GM19397 (cell line): ENCODE measurements around the gene GPR141.
A peak's percentile ranks its signal among the peaks of the same experiment; 100 is the strongest.
"Not testable (repeated sequence)": the region's sequence is repeated elsewhere in the genome, so short reads cannot be mapped to it uniquely, and the experiment has no call there.

Source experiments
- ATAC-seq: cut with Tn5 transposase; IDR thresholded peaks from one replicate; pipeline ENCODE4 v1.9.1; 2021; ENCODE audit warnings: mild to moderate bottlenecking, moderate library complexity; ENCODE audit not compliant: unreplicated experiment

GPR141 gene

DNA sequence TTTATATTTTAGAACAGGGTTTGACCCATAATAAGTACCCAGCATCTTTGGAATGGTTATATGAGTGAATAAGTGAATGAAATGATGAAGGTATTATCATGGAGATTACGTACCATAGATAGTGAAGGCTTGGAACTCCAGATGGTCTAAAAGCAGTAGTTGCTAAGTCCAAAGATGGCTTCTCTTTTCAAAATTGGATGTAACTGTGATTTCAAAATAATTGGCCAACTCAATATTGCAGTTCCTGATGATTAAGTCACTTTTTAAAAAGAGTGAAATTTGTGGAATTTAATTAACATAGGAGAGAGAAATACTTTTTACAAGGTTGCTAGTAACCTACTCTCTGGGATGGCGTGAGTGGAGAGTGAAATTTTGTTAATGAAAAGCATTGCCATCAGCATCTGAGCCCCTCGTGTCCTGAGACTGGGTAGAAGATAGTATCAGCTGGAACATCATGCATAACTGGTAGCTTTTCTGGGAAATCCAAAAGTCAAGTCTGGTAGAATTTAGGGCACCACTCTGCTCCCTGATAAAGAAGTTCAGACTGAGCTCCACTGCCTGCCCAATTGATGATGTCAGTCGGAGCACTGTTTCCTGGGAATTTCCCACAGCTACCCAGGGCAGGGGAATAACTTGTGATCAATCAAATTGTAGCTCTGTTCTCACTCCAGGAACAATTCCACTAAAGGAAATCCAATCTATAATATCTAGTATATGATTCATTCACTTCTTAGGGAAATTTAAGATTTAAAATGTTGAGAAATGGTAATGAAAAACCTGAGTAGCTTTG lies 3.2 kb downstream of the GPR141 start:
- no peak for ATAC-seq

GRCh38 chr7:37690206-37690605 lies 6.6 kb downstream of the GPR141 start:
- ATAC-seq, result no peak

DNA sequence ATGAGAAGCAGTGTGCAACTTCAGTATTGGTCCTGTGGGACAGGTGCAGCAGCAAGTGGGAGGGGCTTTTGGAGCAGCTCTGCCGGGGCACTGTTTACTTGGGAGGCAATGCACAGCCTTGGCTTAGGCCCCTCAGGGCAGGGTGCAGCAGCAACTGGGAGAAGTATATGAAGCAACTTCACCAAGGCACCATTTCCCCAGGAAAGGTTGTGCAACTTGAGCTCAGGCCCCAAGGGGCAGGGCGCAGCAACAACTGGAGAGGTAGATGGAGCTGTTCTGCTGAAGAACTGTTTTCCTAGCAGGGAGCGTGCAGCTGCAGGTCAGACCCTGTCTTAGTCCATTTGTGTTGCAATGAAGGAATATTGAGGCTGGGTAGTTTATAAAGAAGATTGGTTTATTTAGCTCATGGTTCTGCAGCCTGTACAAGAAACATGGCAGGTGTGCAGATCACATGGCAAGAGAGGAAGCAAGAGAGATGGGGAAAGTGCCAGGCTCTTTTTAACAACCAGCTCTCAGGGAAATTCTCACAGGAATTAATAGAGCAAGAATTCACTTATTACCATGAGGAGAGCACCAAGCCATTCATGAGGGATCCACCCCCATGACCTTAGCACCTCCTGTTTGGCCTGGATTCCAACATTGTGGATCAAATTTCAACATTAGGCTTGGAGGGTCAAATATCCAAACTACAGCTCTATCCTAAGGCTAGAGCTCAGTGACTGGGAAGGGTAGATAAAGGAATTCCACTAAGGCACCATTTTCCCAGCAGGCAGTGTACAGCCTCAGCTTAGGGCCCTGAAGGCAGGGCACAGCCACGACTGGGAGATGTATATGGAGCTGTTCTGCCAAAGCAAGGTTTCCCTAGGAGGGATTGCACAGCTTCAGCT lies 10.9 kb downstream of the GPR141 start:
- ATAC-seq, result no peak

DNA sequence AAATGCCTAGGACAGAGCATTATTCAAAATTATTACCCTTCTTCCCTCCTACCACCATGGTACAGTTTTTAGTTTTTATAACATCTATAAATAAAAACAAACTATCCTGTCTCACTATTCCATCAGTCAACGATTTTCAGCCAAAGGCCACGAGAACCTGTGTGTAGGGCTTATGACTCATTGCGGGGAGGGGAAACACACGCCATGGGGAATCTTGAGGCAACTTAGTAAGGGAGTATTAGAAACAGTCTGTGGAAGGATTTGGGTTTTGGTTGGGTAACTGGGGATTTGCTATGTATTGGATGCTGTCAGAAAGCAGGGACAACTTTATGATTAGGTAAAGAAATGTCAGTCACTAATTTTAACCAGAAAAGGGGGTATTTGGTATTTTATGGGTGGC lies 14.7 kb downstream of the GPR141 start:
- ATAC-seq, result no peak

- no peak for ATAC-seq
Observed at GRCh38 chr7:37698782-37699181, 15.2 kb downstream of the GPR141 start.

DNA sequence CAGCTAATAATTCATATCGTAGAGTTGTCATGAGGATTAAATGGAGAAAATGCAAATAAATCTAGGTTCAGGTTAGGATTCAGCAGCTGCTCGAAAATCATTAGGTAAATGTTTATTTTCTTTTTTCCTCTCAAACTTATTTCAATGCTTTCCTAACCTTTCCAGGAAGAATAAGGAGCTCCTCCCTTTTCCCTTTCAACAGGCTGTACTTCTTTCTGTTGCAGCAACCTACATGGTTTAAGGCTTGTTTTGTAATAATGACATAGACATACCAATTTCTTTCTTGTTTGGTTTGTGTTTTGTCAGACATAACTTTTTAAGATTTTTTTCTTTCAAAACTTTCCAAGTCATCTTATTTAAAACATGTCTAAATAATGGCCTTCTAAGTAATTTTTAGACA lies 18.2 kb downstream of the GPR141 start:
- no peak for ATAC-seq

- no peak for ATAC-seq
Observed at GRCh38 chr7:37703361-37703760, 19.8 kb downstream of the GPR141 start.

DNA sequence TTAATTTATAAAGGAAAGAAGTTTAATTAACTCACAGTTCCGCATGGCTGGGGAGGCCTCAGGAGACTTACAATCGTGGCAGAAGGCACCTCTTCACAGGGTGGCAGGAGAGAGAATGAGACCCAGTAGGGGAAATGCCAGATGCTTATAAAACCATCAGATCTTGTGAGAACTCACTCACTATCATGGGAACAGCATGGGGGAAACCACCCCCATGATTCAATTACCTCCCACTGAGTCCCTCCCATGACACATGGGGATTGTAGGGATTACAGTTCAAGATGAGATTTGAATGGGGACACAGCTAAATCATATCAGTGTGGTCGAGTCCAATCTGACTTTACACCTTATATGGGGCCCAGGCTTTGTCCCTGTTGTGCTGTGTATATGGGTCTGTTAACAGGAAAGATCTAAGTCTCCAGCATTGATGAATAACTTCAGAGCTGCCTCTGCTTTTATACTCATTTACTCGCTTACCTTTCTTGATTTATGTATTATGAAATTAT lies 20.8 kb downstream of the GPR141 start:
- ATAC-seq, result not testable (repeated sequence)

GRCh38 chr7:37705976-37706375 lies 22.4 kb downstream of the GPR141 start:
- ATAC-seq, result no peak

- ATAC-seq, result no peak
Observed at GRCh38 chr7:37706804-37707203, 23.2 kb downstream of the GPR141 start.

DNA sequence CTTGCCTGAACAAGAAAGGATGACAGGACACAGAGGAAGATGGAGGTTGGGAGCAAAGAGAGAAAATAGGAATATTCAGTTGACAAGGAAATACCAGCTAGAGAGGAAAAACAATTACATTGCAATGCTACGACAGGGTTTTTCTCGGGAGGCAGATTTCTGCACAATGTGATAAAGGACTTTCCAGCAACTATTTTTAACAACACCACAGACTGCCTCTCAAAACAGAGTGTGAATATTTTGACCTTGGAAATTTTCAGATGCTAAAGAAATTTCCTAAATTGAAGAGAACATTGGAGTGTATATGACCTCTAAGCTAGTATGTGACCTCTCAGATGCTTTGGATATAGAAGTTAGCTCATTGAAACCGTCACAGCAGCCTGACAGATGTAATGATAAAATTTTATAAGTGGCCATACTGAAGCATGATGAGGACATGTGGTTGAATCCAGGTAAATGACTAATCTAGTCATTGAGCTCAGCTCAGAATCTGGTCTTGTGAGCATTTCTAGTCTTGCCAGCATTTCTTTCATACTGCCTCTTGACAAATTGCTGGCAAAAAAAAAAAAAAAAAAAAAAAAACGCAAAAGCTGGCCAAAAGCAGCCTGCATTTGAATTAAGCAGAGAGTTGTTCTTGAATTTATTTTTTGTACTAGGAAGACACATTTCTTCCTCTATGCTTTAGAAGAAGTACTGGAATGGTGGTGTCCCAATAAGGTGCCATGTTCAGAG lies 24.4 kb downstream of the GPR141 start:
- ATAC-seq, result no peak

- ATAC-seq, result no peak
Observed at GRCh38 chr7:37709631-37710509, 26.3 kb downstream of the GPR141 start.

- no peak for ATAC-seq
Observed at GRCh38 chr7:37713613-37714012, 30.0 kb downstream of the GPR141 start.

GRCh38 chr7:37714606-37715005 lies 31.0 kb downstream of the GPR141 start:
- ATAC-seq, result no peak

GRCh38 chr7:37718585-37718984 lies 35.0 kb downstream of the GPR141 start:
- ATAC-seq, result peak; percentile 28

- ATAC-seq, result peak; percentile 61
Observed at GRCh38 chr7:37719077-37719476, 35.5 kb downstream of the GPR141 start.

GRCh38 chr7:37724732-37725131 lies 41.2 kb downstream of the GPR141 start:
- no peak for ATAC-seq

DNA sequence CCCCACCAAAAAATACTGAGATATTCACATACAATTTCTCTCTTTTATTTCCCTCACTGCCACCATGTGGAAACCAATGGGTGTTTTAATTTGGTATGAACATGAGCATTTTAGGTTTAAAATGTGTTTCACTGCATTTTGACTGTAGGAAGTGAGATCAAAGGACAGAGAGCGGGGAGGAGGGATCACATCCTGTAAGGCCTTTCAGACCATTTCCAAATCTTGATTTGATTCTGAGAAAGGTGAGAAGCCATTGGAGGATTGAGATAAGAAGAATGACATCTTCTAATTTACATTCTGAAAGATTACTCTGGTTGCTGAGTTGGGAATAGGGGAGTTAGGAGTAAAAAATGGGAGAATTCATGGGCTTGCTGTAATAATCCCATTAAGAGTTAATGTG lies 42.5 kb downstream of the GPR141 start:
- ATAC-seq, result no peak

DNA sequence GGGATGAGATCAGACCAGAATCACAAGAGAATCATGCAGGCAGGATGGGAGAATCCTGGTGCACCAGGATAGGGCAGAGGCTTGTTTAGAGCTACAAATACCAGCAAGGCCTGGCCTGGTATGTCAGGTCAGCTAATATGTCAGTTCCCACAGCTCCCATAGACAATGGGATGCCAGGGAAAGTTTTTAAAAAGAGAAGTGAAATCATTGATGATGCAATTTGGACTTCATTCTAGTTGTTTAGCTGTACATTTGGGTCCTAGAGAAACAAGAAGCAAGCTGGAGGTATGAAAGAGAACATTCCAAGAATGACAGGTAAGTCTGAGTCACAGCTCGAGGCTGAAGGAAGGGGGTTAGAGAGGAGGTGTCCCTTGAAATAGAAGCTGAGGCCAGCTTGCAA lies 45.2 kb downstream of the GPR141 start:
- no peak for ATAC-seq

GRCh38 chr7:37729181-37729580 lies 45.6 kb downstream of the GPR141 start:
- ATAC-seq, result no peak
